ENCODE data around the gene PIEZO1. TPM values are rescaled to one million over a fixed set of nuclear protein-coding genes. Genes with fewer than 3 reads are reported as not detected.
"Not testable (repeated sequence)": the region's sequence is repeated elsewhere in the genome, so short reads cannot be mapped to it uniquely, and the experiment has no call there.

The PIEZO1 gene
- total RNA-seq, 1 experiment from 2014 or later, result 88.5 TPM

DNA sequence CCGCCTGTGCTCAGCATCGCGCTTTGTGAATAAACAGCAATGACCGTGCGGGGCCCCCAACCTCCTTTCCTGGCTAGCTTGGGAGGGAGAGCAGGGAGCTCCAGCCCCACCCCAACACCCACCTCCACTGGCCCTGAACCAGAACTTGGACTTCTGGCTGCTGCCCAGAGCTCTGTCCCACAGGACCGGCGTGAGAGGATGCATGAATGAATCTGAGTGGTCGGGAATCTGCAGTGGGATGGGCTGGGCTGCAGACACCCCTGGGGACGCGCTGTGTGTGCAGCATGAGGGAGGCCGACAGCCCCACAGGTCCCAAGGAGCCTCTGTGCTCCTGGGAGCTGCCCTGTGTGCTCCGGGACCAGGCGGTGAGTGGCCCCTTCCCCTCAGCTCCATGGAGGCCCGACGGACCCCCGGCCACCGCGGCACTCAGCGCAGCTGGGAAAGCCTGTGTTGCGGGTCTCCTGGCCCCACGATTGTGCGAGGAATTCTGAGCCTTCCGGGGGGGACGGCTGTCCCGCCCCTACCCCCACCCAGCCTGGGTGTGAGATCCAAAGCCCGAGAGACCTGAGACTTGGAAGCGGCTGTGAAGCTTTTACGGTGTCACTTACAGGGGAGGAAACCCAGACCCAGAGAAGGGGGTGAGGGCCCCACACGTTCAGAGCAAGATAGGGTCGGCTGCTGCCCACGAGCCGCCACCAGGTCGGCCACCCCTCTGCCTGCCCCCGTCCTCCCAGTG lies 5.4 kb downstream of the PIEZO1 start:
- H3K36me3 ChIP-seq, result peaks cover 6% of the 10 kb centered on the region
- DNase-seq, result no peak
- no peak overlapping the region for H3K4me3 ChIP-seq
- no peaks in the 10 kb centered on the region for H3K9me3 ChIP-seq
- H3K27me3 ChIP-seq, result no peaks in the 10 kb centered on the region

DNA sequence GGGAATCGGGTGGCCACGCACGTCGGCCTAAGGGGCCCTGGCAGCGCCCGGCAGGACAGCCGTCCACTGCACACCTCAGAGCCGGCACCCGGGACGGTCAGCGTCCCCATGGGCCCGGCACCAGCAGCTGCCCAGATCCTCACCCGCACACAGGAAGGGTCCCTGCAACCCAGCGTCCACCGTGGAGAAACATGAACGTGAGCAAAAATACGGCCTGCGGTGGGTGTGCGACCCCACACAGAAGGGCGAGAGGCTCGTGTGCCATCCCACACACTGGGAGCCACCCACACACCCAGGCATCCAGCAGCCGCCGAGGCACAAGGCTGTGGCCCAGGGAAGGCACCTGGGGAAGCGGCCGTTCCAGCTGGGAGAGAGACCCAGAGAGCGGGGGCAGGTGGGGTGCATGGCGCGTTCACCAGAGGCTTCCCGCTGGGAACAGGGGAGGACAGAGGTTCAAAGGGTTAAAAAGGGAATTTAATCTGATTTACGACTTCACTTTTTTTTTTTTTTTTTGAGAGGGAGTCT lies 6.4 kb downstream of the PIEZO1 start:
- no peak for DNase-seq
- no peaks in the 10 kb centered on the region for H3K9me3 ChIP-seq
- peaks cover 6% of the 10 kb centered on the region for H3K36me3 ChIP-seq
- no peak overlapping the region for H3K4me3 ChIP-seq
- H3K27me3 ChIP-seq, result no peaks in the 10 kb centered on the region

DNA sequence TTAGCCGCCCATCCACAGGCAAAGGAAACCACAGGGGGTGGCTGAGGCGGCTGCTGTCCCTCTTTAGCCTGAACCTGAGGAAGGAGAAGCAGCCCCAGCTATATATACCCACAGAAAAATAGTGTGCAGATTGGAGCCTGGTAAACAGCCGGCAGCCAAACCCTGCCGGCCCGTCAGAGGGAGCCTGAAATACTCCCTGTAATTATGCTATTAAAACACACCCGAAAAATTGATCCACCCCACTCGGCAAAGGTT lies 6.8 kb downstream of the PIEZO1 start:
- no peak for DNase-seq
- no peak overlapping the region for H3K4me3 ChIP-seq
- no peaks in the 10 kb centered on the region for H3K9me3 ChIP-seq
- H3K36me3 ChIP-seq, result peaks cover 6% of the 10 kb centered on the region
- no peaks in the 10 kb centered on the region for H3K27me3 ChIP-seq

DNA sequence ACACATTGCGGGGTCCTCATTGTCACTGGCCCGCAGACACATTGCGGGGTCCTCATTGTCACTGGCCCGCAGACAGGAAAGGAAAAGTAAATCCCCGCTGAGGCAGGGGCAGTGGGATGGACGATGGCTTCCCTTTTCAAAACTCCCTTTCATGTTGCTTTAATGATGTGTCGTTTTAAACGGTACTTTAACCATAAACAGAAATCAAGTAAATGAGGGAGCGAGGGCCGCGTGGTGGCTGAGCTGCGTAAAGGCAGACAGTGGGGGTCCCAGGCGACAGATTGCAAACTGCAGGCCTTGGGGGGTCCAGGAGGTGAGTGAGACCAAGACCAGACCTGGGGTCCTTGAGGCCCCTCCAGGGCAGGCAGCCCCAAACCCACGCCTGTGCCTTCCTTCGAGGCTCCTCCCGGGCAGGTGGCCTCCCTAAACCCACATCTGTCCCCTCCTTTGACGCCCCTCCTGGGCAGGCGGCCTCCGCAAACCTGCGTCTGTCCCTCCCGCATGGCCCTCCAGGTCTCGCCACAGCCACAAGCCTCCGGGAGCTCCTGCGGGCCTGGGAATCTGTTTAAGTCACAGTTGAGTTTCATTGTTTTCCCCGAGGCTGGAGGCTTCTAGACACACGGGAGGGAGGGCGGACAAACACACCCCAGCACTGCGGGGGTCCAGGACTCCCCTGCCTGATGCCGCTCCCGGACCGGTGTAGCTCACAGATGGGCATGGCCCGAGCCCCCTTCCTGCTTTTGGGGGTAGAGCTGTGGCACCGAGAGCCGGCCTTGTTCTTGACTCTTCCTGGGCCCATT lies 7.3 kb downstream of the PIEZO1 start:
- Histone ChIP-seq H3K9me3 (no peaks in the 10 kb centered on the region), H3K4me3 (no peak overlapping the region), H3K36me3 (peaks cover 6% of the 10 kb centered on the region), H3K27me3 (no peaks in the 10 kb centered on the region)
- no peak for DNase-seq

DNA sequence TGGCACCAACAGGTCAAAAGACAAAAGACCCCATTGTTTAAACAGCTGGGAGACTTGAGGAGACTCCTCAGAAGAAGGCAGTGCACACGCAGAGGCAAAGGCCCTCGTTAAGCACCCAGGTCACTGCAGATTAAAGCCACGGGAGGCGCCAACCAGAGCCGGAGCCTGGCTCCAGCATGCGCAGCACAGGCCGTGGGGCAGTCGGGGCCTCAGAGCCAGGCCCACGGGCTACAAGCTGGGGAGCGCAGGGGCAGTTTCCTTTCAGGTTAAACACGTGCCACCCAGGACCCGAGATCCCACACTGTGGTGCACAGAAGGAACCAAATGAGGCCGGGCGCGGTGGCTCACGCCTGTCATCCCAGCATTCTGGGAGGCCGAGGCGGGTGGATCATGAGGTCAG lies 9.2 kb downstream of the PIEZO1 start:
- Histone ChIP-seq H3K36me3 (peaks cover 6% of the 10 kb centered on the region), H3K4me3 (no peak overlapping the region), H3K9me3 (no peaks in the 10 kb centered on the region), H3K27me3 (no peaks in the 10 kb centered on the region)
- no peak for DNase-seq

DNA sequence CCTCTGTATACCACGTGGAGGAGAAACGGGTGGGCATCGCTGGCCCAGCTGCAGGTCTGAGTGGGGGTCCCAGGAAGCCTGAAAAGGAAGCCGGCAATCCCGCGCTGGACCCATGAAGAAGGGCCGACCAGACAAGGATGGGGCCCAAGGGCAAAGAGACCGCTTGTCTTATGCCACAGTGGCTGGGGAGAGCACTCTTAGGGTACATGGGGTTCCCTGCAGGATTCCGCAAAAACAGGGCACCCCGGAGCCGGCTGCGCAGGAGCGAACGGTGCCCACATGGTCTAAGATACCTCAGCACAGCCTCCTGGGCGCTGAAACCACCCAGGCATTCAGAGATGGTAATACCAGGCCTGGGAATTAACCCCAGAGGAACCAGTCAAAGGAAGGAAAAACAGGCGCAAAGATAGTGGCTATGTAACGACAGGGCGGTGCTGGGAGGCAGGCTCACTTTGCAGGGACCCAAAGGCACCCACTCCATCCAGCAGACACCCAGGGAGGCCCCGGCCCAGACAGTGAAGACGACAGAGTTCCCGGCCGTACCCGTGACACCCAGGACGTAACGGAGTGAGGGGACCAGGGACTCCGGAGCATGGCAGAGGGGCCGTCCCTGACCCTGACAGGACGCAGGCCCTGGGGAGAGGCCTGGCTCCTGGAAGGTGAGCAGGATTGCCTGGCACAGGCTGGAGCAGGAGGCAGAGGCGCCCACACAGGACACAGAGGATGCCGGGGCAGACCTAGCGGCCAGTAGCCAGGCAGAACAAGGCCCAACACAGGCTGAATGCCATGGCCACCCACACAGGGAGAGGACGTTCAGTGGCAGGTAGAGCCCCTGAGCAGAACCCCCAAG lies 10.3 kb downstream of the PIEZO1 start:
- peaks cover 12% of the 10 kb centered on the region for H3K36me3 ChIP-seq
- no peak for DNase-seq
- no peaks in the 10 kb centered on the region for H3K9me3 ChIP-seq
- H3K27me3 ChIP-seq, result no peaks in the 10 kb centered on the region
- H3K4me3 ChIP-seq, result no peak overlapping the region

DNA sequence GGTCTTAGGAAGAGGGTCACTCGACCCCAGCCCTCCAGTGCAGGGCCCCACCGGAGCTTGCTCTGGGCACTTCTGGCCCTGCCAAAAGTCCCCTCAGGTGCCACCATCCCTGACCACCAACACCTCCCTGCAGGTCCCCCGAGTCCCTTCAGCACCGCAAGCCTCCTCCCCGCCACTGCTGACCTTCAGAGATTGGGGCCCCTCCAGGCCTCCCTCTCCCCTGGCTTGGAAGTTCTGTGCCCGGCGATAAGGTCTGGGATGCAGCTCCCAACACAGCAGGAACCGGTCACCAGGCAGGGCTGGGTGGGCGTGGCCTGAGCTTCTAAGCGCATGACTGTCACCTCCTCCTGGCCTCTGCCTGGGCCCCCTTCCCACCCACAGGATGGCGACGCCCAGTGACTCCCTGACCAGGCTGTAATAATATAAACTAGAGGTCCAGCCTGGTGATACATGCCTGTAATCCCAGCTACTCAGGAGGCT lies 11.2 kb downstream of the PIEZO1 start:
- Histone ChIP-seq H3K9me3 (no peaks in the 10 kb centered on the region), H3K27me3 (no peaks in the 10 kb centered on the region), H3K4me3 (peak overlapping the region; percentile 12; the same call in 1 of the 2 replicates), H3K36me3 (peaks cover 12% of the 10 kb centered on the region)
- DNase-seq, result peak; percentile 88

DNA sequence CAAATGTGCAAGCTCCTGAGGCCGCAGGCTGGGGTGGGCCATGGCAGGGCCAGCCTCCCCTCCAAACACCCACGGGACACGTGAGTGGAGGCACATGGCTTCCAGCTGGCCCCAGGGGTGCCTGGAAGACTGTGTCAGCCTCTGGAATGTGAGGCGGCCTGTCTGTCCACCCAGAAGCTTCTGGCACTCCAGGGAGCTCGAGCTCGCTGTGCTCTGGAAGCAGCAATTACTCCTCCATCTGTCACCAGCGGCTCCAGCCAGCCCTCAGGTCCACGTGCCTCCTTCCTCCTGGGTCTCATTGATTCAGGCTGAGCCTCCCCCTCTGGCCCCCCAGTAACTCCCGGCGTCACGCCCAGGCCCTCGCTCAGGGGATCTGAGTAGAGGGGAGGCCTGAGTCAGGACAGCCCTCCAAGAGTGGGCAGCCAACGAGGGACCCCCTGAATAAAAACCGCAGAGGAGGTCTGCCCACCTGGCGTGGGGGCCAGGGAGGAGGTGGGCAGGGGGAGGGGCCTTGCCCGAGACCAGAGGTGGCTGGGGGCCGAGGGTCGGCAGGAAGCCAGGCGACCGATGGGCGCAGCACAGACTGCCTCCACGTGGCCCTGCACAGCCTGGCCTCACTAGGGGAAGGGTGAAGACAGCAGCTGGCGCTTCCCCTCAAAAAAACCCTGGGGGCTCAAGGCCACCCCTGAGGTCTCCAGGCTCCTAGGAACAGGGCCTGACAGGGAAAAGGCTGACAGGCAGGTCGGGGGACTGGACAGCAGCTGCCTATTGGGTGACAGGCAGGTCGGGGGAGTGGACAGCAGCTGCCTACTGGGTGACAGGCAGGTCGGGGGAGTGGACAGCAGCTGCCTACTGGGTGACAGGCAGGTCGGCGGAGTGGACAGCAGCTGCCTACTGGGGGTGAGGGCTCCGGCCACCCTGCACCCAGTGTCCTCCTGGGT lies 11.9 kb downstream of the PIEZO1 start:
- Histone ChIP-seq H3K9me3 (no peaks in the 10 kb centered on the region), H3K27me3 (no peaks in the 10 kb centered on the region), H3K36me3 (peaks cover 12% of the 10 kb centered on the region), H3K4me3 (no peak overlapping the region; the same call in 1 of the 2 replicates)
- DNase-seq, result peak; percentile 93

DNA sequence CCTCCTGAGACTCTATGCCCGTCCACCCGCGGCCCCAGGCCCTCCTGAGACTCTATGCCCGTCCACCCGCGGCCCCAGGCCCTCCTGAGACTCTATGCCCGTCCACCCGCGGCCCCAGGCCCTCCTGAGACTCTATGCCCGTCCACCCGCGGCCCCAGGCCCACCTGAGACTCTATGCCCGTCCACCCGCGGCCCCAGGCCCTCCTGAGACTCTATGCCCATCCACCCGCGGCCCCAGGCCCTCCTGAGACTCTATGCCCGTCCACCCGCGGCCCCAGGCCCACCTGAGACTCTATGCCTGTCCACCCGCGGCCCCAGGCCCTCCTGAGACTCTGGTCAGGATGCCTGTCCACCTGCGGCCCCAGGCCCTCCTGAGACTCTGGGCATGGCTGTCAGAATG lies 13.2 kb downstream of the PIEZO1 start:
- DNase-seq, H3K36me3 ChIP-seq, H3K27me3 ChIP-seq, H3K9me3 ChIP-seq, H3K4me3 ChIP-seq: not testable (repeated sequence)

DNA sequence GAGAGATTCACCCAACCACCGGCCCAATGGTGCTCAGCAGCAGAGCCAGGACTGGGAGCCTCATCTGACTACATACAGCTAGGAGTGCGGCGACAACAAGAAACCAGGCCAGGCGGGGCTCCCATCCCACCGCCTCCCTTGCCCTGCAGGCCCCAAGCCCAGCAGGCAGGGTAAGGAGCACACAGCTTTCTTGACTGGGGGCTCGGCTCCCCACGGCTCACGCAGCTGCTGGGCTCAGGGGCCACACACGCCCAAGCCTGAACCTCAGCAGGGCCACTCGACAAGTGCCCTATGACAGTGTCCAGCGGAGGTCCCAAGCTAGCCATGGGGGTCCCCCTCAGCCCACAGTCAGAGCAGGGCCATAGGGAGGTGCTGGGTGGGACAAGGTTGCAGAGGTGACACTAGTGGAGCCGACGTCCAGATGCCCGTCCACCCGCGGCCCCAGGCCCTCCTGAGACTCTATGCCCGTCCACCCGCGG lies 13.7 kb downstream of the PIEZO1 start:
- Histone ChIP-seq H3K27me3 (no peaks in the 10 kb centered on the region), H3K36me3 (peaks cover 6% of the 10 kb centered on the region), H3K4me3 (no peak overlapping the region), H3K9me3 (no peaks in the 10 kb centered on the region)
- no peak for DNase-seq

DNA sequence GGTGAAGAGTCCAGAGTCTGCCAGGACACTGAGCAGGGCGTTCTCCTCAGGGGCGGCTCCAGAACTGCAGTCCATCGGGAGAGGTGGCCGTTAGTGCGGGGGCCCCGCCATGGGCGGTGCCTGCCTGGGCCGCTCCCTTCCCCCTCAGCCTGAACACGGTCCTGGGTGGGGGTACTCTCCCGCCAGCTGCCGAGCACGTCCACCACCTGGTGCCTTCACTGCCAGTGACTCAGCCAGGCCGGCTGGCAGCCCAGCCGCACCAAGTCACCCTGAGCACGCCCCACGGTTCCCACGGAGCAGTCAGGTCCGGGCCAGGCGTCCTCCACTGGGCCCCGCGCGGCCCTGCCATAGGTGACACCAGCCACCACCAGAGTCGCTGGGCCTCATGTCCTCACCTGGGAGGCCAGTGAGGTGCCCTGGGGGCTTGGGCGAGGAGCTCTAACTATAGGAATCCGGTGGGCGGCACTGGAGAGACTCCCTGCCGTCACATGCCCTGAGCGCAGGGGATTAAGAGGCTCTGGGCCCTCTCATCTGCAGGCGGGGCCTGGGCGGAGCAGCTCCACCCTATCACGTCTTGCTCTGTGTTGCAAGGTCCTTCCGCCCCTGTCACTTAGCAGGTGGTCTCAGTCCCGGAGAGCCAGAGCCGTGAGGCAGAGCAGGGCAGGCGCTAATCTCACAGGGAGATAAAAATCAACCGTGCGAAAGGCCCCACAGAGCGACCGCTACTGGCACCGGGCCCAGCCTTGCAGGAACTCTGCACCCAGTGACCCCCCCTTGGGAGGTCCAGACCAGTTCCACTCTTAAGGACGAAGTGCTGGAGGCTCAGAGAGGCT lies 14.3 kb downstream of the PIEZO1 start:
- Histone ChIP-seq H3K9me3 (no peaks in the 10 kb centered on the region), H3K4me3 (no peak overlapping the region; the same call in 1 of the 2 replicates), H3K36me3 (peaks cover 6% of the 10 kb centered on the region), H3K27me3 (no peaks in the 10 kb centered on the region)
- DNase-seq, result peak; percentile 89

DNA sequence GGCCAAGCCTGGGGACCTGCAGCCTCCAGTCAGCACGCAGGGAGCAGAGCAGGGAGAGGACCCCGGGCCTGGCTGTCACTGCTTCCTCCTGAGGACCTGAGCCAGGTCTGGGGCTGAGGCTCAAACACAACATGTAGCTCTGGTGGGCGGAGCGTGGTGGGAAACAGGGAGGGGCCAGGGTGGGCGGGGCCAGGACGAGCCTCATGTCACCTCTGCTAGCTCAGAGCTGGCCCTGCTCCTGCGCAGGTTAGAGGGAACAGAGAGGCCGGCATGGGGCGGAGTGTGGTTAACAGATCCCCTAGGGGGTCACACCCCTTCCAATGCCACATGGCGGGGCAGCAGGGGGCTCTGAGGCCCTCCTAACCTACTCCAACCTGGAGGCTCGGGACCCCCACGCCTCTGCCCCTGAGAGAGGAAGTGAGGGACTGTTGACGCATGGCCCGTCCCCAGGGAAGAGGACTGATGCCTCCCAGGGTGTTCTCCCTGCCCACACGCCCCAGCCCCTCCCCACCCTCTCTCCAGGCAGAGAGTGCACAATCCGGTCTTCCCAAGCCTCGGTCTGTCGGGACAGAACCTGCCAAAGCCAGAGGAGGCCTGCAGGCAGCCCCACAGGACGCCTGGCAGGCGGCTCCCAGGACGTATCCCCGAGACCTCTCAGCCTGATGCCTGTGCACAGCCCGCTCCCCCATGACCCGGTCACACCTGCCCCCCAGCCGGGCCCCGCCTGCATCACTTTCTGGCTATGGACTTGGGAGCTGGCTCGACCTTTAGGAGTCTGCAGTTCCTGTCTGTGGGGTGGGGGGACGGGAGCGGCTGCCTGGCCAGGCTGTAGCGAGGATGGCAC lies 15.2 kb downstream of the PIEZO1 start:
- no peak for DNase-seq
- H3K27me3 ChIP-seq, result no peaks in the 10 kb centered on the region
- peaks cover 6% of the 10 kb centered on the region for H3K36me3 ChIP-seq
- H3K4me3 ChIP-seq, result no peak overlapping the region
- H3K9me3 ChIP-seq, result no peaks in the 10 kb centered on the region

DNA sequence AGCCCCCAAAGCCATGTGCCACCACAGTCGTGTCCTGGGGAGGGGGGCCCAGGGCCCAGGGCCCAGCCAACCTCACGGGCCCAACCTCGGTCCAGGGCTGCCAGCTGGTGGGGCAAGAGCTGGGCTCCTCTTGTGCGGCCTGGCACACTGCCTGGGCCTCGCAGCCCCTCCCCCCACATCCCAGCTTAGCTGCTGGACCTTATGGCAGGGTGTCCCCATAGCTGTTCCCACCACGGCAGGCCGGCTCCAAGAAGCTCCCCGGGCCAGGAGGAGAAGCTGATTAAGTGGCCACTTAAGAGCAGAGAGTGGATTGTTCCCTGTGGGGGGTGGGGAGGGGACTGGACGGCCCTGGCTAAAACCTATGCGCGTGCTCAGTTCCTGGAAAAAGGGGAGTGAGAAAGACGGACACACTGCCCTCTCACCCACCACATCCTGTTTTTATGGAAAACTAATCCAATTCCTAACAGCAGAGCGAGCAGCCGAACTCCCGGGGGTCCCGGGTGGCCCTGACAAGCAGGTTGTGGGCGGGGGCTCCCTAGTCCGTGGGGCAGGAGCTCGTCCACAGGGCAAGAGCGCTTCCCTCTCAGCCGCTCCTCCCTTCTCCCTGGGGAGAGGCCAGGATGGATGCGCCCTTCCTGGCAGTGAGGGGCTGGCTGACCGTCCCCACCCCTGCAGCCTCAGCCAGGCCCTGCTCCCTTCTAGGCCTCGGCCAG lies 16.8 kb downstream of the PIEZO1 start:
- H3K4me3 ChIP-seq, result no peak overlapping the region

DNA sequence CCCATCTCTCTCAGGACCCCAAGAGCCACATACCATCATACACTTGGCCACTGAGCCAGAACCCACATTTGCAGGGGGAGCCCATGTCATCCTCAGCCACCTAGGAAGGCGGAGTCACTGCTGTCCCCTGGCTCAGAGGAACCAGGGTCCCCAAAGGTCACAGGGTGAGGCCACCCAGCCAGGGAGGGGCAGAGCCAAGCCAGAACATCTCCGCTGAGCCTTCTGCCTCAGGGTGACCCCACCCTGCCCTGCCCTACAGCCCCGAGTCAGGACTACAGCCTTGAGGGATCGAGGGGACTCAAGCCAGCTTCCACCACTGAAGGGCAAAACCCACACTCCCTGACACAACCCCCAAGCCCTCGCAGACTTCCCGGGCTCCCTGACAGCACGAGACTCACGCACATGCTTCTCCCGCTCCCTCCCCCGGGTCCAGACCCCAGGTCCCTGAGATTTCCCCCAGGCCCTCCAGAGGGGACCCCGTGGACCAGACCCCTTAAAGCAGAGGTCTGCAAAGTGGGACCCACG lies 17.4 kb downstream of the PIEZO1 start:
- DNase-seq, result no peak
- no peak overlapping the region for H3K4me3 ChIP-seq
- no peaks in the 10 kb centered on the region for H3K9me3 ChIP-seq
- H3K27me3 ChIP-seq, result no peaks in the 10 kb centered on the region
- peaks cover 6% of the 10 kb centered on the region for H3K36me3 ChIP-seq

More for the DNA sequence above, 16.8 kb downstream of the PIEZO1 start:
- Histone ChIP-seq H3K27me3 (no peaks in the 10 kb centered on the region), H3K9me3 (no peaks in the 10 kb centered on the region), H3K36me3 (peaks cover 6% of the 10 kb centered on the region)
- peak; percentile 52 for DNase-seq

Measured in MG63 (cell line).